HEK293 (cell line): Measurements from ENCODE around the gene FLVCR1.

Experiments used
- CTCF ChIA-PET: fragments of 350-600 bp; formaldehyde crosslinking; extraction: SDS; loops from one replicate; lab custom pipeline; 2021; ENCODE audit warnings: antibody characterized with exemption; lab: Yijun Ruan, JAX
- POLR2A ChIA-PET: fragments of 300-600 bp; formaldehyde crosslinking; extraction: SDS; loops from one replicate; lab custom pipeline; 2020; ENCODE audit warnings: antibody characterized with exemption, inconsistent platforms; lab: Yijun Ruan, JAX
- H3K27ac ChIP-seq: fragments of 200-500 bp; sonication (Bioruptor generic); 2 replicates; pipeline ENCODE4 v1.5.1; 2014; ENCODE audit warnings: low read depth, low read length, control low read depth, inconsistent platforms; ENCODE audit errors: extremely low read depth
- H3K36me3 ChIP-seq, 2 experiments: fragments of 200-500 bp in 1 of 2; sonication (Bioruptor generic) in 1 of 2; 1 replicate in 1 of 2; 2 replicates in 1 of 2; pipeline ENCODE4 v1.5.1; 2014 to 2017; ENCODE audit warnings: inconsistent platforms in 2 of 2, low read length in 2 of 2; ENCODE audit not compliant: control insufficient read depth in 2 of 2, insufficient read depth in 1 of 2
- H3K4me1 ChIP-seq: fragments of 200-500 bp; sonication (Bioruptor generic); 2 replicates; pipeline ENCODE4 v1.5.1; 2014; ENCODE audit warnings: mild to moderate bottlenecking, low read length, inconsistent platforms; ENCODE audit not compliant: control insufficient read depth, insufficient read depth
- H3K4me3 ChIP-seq: 2 replicates; pipeline ENCODE4 v1.5.1; 2011; ENCODE audit warnings: low read depth, mild to moderate bottlenecking, control low read depth, low read length, moderate library complexity
- H3K9me3 ChIP-seq: fragments of 200-500 bp; sonication (Bioruptor generic); 2 replicates; pipeline ENCODE4 v1.5.1; 2014; ENCODE audit warnings: low read depth, low read length, inconsistent platforms; ENCODE audit not compliant: control insufficient read depth, insufficient read depth
- GFI1B ChIP-seq: fragments of 450-650 bp; formaldehyde crosslinking; IDR thresholded peaks from 2 replicates; pipeline ENCODE4 v1.5.1; 2016; ENCODE audit warnings: missing biosample characterization, missing genetic modification characterization
- HOXD13 ChIP-seq: sonication (generic); formaldehyde crosslinking; IDR thresholded peaks from 2 replicates; pipeline ENCODE4 v1.8.0; 2022; ENCODE audit warnings: missing genetic modification reagents, borderline replicate concordance
- IKZF3 ChIP-seq: fragments of 450-650 bp; IDR thresholded peaks from 2 replicates; pipeline ENCODE4 v1.5.0; 2018; ENCODE audit warnings: missing biosample characterization, mild to moderate bottlenecking, missing genetic modification characterization, moderate library complexity
- KLF8 ChIP-seq: fragments of 450-650 bp; formaldehyde crosslinking; IDR thresholded peaks from 2 replicates; pipeline ENCODE4 v1.5.1; 2016; ENCODE audit warnings: missing biosample characterization, missing genetic modification characterization
- OVOL3 ChIP-seq: fragments of 450-650 bp; formaldehyde crosslinking; IDR thresholded peaks from 2 replicates; pipeline ENCODE4 v1.5.1; 2016; ENCODE audit warnings: missing biosample characterization, missing genetic modification characterization
- ZBTB10 ChIP-seq: fragments of 450-650 bp; formaldehyde crosslinking; IDR thresholded peaks from 2 replicates; pipeline ENCODE4 v1.5.1; 2016; ENCODE audit warnings: missing biosample characterization, missing genetic modification characterization
- ZBTB11 ChIP-seq: fragments of 450-650 bp; formaldehyde crosslinking; conservative IDR thresholded peaks from 2 replicates; pipeline ENCODE4 v1.5.1; 2016; ENCODE audit warnings: low read depth, missing biosample characterization, missing genetic modification characterization
- ZNF148 ChIP-seq: fragments of 450-650 bp; formaldehyde crosslinking; IDR thresholded peaks from 2 replicates; pipeline ENCODE4 v1.5.0; 2017; ENCODE audit warnings: missing biosample characterization, missing genetic modification characterization, borderline replicate concordance
- ZNF174 ChIP-seq: fragments of 450-650 bp; formaldehyde crosslinking; IDR thresholded peaks from 2 replicates; pipeline ENCODE4 v1.5.0; 2017; ENCODE audit warnings: missing biosample characterization, mild to moderate bottlenecking, missing genetic modification characterization
- ZNF24 ChIP-seq: fragments of 450-650 bp; formaldehyde crosslinking; IDR thresholded peaks from 2 replicates; pipeline ENCODE4 v1.5.1; 2016; ENCODE audit warnings: missing biosample characterization, missing genetic modification characterization
- ZNF26 ChIP-seq: fragments of 450-650 bp; formaldehyde crosslinking; IDR thresholded peaks from 2 replicates; pipeline ENCODE4 v1.5.1; 2016; ENCODE audit warnings: missing biosample characterization, missing genetic modification characterization
- ZNF366 ChIP-seq: fragments of 450-650 bp; formaldehyde crosslinking; conservative IDR thresholded peaks from 2 replicates; pipeline ENCODE4 v1.5.1; 2016; ENCODE audit warnings: missing biosample characterization, missing genetic modification characterization
- ZNF391 ChIP-seq: fragments of 450-650 bp; formaldehyde crosslinking; IDR thresholded peaks from 2 replicates; pipeline ENCODE4 v1.5.1; 2016; ENCODE audit warnings: low read depth, missing biosample characterization, missing genetic modification characterization, borderline replicate concordance
- ZNF529 ChIP-seq: fragments of 450-650 bp; formaldehyde crosslinking; IDR thresholded peaks from 2 replicates; pipeline ENCODE4 v1.5.1; 2017; ENCODE audit warnings: missing genetic modification characterization, missing biosample characterization; ENCODE audit not compliant: insufficient replicate concordance
- ZNF560 ChIP-seq: fragments of 450-650 bp; formaldehyde crosslinking; IDR thresholded peaks from 2 replicates; pipeline ENCODE4 v1.5.1; 2017; ENCODE audit warnings: missing biosample characterization, missing genetic modification characterization, borderline replicate concordance
- ZNF596 ChIP-seq: fragments of 450-650 bp; IDR thresholded peaks from 2 replicates; pipeline ENCODE4 v1.5.0; 2018; ENCODE audit warnings: missing biosample characterization, mild to moderate bottlenecking, missing genetic modification characterization, moderate library complexity
- ZNF692 ChIP-seq: fragments of 450-650 bp; formaldehyde crosslinking; IDR thresholded peaks from 2 replicates; pipeline ENCODE4 v1.5.1; 2016; ENCODE audit warnings: missing biosample characterization, missing genetic modification characterization
- ZNF785 ChIP-seq: fragments of 450-650 bp; formaldehyde crosslinking; IDR thresholded peaks from 2 replicates; pipeline ENCODE4 v1.5.1; 2016; ENCODE audit warnings: missing biosample characterization, missing genetic modification characterization
- ZNF830 ChIP-seq: fragments of 450-650 bp; IDR thresholded peaks from 2 replicates; pipeline ENCODE4 v1.5.0; 2018; ENCODE audit warnings: missing biosample characterization, missing genetic modification characterization, low read depth, mild to moderate bottlenecking, moderate library complexity
- ZXDB ChIP-seq: fragments of 450-650 bp; formaldehyde crosslinking; IDR thresholded peaks from 2 replicates; pipeline ENCODE4 v1.5.1; 2016; ENCODE audit warnings: missing biosample characterization, missing genetic modification characterization

FLVCR1 gene

GRCh38 chr1:212930986-212931678, 73.1 kb downstream of the FLVCR1 start:
- ChIA-PET POLR2A (no interaction called here), CTCF (interaction anchor here (1.2 kb wide), 1 partner anchor 10 kb away, joined by 3 read pairs; no protein-coding TSS in a partner anchor)
- H3K4me1 ChIP-seq, result no peaks in the 10 kb centered on the region

GRCh38 chr1:212933815-212934471, 75.9 kb downstream of the FLVCR1 start:
- CTCF ChIA-PET, result interaction anchor here (0.6 kb wide), 1 partner anchor 1286 kb away, joined by 3 read pairs; no protein-coding TSS in a partner anchor
- no peak overlapping the region for H3K27ac ChIP-seq
- no peak overlapping the region for H3K4me3 ChIP-seq
- H3K4me1 ChIP-seq, result no peaks in the 10 kb centered on the region
- POLR2A ChIA-PET, result interaction anchor here (1.6 kb wide), 1 partner anchor 76 kb away, joined by 4 read pairs; the partner anchor contains the start of gene FLVCR1
- no peaks in the 10 kb centered on the region for H3K9me3 ChIP-seq
- no peaks in the 10 kb centered on the region for H3K36me3 ChIP-seq
- no peak for TF ChIP-seq ZNF366
- TF ChIP-seq ZNF560 (tag by site-specific recombination), result no peak
- no peak for TF ChIP-seq ZBTB11 (tag by site-specific recombination)
- TF ChIP-seq ZBTB10, result no peak
- no peak for TF ChIP-seq ZNF830 (tag by site-specific recombination)
- no peak for TF ChIP-seq ZNF391 (tag by site-specific recombination)
- TF ChIP-seq GFI1B (tag by site-specific recombination), result no peak
- no peak for TF ChIP-seq ZNF26 (tag by site-specific recombination)
- TF ChIP-seq IKZF3, result no peak
- no peak for TF ChIP-seq ZNF785 (tag by site-specific recombination)

More at GRCh38 chr1:212930986-212931678, 73.1 kb downstream of the FLVCR1 start:
- Histone ChIP-seq H3K27ac (no peak overlapping the region), H3K4me3 (no peak overlapping the region), H3K9me3 (no peaks in the 10 kb centered on the region), H3K36me3 (no peaks in the 10 kb centered on the region)
- no peak for TF ChIP-seq ZNF174
- TF ChIP-seq OVOL3 (tag by site-specific recombination), result no peak
- no peak for TF ChIP-seq ZNF24 (tag by site-specific recombination)
- TF ChIP-seq ZNF529 (tag by site-specific recombination), result no peak
- no peak for TF ChIP-seq HOXD13 (CRISPR knock-in tag)
- no peak for TF ChIP-seq KLF8 (tag by site-specific recombination)
- TF ChIP-seq ZXDB (tag by site-specific recombination), result no peak
- no peak for TF ChIP-seq ZNF692
- no peak for TF ChIP-seq ZNF148 (tag by site-specific recombination)
- TF ChIP-seq ZNF596, result no peak
